GM12874 (cell line): ENCODE data around the gene MYLK.

Source experiments
- TF ChIP-seq, protein P1 (sequence below): IDR thresholded peaks from 2 replicates; pipeline ENCODE4 v1.5.1; 2011; ENCODE audit warnings: low read depth, mild to moderate bottlenecking, control low read depth, low read length, moderate library complexity; ENCODE audit not compliant: insufficient read depth

MYLK gene

DNA sequence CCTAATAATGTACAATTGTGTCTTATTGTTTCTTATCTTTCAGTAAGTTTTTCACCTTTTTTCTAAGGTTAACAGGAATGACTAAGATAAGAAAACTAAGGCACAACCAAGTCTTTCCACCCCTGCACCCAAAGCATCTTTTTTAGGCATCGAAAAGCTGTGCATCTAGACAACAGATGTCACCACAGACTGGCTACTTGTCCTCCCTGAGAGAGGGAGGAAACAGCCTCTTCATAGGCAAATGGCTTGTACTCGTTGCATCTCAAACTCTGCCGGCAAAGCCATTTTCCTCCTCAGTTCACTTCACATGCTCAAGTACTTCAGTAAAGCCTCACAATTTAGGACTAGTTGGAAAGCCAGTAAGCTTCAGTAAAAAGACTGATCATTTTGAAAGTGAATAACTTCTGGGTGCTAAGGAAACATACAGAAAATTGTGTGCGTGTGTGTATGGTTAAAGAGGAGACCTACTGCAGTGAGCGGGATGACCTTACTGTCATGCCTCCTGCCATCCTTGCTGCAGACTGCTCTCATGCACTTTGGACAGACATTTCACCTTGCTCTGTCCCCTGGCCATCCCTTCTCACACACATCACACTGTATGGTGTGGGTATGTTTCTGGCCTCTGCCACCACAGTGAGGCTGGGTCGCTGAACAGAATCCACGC, 262.8 kb downstream of the MYLK start:
- TF ChIP-seq, protein P1, sequence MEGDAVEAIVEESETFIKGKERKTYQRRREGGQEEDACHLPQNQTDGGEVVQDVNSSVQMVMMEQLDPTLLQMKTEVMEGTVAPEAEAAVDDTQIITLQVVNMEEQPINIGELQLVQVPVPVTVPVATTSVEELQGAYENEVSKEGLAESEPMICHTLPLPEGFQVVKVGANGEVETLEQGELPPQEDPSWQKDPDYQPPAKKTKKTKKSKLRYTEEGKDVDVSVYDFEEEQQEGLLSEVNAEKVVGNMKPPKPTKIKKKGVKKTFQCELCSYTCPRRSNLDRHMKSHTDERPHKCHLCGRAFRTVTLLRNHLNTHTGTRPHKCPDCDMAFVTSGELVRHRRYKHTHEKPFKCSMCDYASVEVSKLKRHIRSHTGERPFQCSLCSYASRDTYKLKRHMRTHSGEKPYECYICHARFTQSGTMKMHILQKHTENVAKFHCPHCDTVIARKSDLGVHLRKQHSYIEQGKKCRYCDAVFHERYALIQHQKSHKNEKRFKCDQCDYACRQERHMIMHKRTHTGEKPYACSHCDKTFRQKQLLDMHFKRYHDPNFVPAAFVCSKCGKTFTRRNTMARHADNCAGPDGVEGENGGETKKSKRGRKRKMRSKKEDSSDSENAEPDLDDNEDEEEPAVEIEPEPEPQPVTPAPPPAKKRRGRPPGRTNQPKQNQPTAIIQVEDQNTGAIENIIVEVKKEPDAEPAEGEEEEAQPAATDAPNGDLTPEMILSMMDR, result no peak

DNA sequence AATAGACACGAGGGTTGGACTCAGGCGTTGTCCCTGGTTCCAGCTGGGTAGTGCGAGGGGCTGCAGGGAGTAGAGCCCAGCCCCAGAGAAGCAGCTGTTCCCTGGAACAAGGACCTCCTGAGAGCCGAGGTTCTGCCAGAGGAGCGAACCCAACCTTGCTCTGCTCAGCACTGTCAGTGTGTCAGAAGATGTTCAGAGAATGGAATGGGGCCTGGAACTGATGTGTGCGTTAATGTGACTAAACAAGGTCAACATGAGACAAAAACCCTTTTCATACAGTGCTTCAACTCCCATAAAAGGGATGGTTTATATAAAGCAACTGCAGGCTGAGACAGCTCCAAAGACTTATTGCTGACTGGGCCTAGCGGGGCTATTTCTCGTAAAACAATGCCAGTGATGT, 263.8 kb downstream of the MYLK start:
- TF ChIP-seq, protein P1, result no peak

DNA sequence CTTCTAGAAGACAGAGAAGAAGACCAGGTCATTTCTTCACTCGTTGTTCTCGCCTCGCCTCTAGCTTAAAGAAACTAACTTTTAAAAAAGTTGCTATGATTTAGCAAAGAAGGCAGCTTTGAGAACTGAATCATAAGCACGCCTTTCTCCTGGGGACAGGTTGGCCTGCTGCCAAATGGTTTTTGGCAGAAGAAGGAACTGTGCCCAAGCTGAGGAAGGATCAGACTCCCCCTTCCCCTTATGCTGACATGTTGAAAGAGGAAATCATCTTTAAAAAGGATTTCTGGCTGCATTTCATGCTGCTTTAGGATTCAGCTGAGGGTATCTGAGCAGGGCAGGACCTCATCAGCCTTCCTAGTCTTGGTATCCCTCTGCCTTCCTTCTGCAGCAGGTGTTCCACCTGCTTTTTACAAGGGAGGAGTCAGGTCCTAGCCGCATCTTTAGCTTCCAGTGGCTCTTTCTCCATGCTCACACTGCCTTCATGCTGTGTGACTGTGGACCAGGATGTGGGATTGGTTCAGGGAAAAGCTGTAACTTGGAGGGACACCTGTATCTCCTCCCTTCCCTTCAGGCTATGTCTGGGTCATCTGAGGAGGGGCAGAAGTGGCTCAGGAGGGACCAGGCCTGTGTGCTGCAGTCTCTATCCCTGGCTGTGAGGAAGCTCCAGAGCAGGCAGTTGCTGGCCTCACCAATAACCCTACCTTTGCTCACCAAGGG, 265.2 kb downstream of the MYLK start:
- TF ChIP-seq, protein P1, result no peak

DNA sequence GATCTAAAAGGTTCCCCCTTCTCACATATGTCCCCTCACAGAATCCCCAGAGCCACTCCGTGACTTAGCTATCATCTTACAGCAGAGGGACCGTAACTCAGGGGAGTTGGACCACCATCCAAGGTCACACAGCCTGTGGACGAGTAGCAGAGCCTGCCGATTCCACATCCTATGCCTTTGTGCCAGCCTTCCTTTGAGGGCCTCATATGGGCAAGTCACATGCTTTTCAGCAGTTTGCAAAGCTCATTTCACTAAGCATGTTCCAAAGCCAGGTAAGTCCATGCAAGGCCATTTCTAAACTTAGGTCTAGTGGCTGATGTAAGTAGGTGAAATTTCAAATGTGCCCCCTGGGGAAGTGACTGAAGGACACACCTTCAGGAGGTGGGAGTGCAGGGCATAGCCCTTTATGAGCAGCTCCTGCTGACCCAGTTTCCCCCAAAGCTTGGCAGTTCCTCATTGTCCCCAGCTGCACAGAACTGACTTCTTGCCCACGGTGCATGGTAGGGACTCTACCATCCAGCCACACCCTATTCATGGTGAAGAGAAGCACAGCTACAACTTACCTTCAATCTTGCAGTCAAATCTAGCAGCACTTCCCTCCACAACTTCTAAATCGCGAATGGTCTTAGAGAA, 265.9 kb downstream of the MYLK start:
- TF ChIP-seq, protein P1, result no peak

DNA sequence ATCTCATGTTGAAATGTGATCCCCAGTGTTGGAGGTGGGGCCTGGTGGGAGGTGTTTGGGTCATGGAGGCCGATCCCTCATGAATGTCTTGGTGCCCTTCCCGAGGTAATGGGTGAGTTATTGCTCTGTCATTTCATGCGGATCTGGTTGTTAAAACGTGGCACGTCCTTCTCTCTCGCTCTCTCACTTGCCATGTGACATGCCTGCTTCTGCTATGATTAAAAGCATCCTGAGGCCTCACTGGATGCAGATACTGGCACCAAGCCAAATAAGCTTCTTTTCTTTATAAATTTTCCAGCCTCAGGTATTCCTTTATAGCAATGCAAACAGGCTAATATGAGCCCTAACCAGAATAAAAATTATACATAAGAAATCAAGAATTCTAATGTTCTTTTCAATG, 267.5 kb downstream of the MYLK start:
- TF ChIP-seq, protein P1, result no peak

DNA sequence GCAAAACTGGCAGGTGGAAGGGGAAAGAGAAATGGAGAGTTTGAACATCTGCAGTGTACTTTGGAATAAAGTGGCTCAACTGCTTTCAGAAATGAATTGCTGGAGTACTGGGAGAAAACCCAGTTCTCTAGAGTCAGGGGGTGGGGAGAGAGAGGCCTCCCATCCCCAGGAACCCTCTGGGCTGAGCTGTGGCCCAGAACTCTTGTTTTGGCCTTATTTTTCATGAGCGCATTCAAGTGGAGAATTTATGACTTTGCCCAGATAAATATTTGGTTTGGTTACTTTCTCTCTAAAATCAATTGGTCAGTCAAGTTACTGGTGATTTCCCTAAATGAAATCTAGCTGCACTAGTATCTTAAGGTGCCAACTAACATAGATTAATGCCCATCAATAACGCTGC, 270.6 kb downstream of the MYLK start:
- TF ChIP-seq, protein P1, result no peak

DNA sequence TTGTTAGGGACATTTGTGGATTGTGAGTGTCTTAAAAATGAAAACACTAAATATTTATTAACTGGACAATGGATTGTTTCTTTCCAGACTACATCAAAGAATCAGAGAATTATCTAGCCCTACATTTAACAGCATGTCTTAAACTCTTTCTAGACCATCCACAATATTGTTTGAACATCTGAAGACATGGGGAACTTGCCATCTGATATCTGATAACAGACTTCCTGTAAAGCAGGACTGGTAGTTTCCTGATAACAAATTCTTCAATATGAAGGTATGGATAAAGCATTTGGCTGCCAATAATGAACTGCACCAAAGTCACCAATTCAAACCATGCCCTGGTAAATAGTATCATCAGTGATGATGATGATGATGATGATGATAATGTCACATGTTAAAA, 273.1 kb downstream of the MYLK start:
- TF ChIP-seq, protein P1, result no peak
